Choroid plexus epithelial cell (primary cell): ENCODE results near the gene FAM156B.
"Not testable (repeated sequence)": the region's sequence is repeated elsewhere in the genome, so short reads cannot be mapped to it uniquely, and the experiment has no call there.

Experiments
- DNase-seq: peaks from one replicate; pipeline ENCODE4 v3.0.0-alpha.2; 2010; ENCODE audit warnings: low read depth
- H3K4me3 ChIP-seq: 2 replicates; pipeline ENCODE4 v1.5.1; 2011; ENCODE audit warnings: low read depth, mild to moderate bottlenecking, control low read depth, low read length, moderate library complexity
- TF ChIP-seq, protein P1 (sequence below): conservative IDR thresholded peaks from 2 replicates; pipeline ENCODE4 v1.5.1; 2011; ENCODE audit warnings: low read depth, mild to moderate bottlenecking, control low read depth, inconsistent platforms, low read length, moderate library complexity

Gene FAM156B

DNA sequence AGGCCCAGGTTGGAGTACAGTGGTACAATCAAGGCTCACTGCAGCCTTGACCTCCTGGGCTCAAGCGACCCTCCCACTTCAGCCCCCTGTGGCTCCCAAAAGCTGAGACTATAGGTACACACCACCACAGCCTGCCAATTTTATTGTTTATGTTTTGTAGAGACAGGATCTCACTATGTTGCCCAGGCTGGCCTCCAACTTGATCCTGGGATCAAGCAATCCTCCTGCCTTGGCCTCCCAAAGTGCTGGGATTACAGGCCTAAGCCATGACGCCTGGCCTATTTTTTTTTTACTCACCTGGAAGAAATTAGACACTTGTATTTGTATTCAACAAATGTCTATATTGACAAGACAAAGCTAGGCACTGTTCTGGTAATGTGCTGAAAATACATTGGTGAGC is 36.1 kb downstream of the FAM156B start:
- no peak for DNase-seq
- TF ChIP-seq, protein P1, sequence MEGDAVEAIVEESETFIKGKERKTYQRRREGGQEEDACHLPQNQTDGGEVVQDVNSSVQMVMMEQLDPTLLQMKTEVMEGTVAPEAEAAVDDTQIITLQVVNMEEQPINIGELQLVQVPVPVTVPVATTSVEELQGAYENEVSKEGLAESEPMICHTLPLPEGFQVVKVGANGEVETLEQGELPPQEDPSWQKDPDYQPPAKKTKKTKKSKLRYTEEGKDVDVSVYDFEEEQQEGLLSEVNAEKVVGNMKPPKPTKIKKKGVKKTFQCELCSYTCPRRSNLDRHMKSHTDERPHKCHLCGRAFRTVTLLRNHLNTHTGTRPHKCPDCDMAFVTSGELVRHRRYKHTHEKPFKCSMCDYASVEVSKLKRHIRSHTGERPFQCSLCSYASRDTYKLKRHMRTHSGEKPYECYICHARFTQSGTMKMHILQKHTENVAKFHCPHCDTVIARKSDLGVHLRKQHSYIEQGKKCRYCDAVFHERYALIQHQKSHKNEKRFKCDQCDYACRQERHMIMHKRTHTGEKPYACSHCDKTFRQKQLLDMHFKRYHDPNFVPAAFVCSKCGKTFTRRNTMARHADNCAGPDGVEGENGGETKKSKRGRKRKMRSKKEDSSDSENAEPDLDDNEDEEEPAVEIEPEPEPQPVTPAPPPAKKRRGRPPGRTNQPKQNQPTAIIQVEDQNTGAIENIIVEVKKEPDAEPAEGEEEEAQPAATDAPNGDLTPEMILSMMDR: no peak
- no peak overlapping the region for H3K4me3 ChIP-seq

DNA sequence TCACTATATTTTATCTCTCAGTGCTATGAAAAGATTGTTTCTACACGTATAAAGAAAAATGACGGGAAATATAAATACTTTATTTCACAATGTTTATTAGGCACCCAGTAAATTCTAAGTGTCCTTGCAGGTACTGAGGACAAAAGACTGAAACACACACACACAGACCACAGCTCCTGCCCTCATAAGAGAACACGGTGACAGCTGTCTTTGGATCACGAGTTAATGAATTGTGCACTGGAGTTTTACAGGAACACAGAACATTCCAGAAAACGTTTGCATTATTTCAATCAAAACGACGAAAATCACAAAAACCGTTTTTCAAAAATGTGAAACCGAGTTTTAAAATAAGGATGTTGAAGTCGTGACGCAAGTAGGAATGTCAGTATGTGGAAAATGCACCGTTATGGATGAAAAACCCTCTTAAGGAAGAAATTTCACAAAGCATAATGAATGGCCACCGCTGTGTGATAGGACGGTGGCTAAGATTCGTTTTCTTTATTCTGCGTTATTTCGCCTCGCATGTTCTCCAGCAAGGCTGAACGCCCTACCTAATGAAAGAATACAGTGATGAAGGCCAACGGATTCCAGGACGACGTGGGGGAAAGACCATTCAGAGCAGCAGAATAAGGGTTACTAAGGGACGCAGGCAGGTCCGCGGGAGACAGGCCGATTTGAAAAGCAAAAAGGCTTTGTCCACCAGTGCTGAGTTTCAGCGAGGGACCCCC is 37.0 kb downstream of the FAM156B start:
- TF ChIP-seq, protein P1: no peak
- no peak for DNase-seq
- peak overlapping the region; percentile 73 for H3K4me3 ChIP-seq

DNA sequence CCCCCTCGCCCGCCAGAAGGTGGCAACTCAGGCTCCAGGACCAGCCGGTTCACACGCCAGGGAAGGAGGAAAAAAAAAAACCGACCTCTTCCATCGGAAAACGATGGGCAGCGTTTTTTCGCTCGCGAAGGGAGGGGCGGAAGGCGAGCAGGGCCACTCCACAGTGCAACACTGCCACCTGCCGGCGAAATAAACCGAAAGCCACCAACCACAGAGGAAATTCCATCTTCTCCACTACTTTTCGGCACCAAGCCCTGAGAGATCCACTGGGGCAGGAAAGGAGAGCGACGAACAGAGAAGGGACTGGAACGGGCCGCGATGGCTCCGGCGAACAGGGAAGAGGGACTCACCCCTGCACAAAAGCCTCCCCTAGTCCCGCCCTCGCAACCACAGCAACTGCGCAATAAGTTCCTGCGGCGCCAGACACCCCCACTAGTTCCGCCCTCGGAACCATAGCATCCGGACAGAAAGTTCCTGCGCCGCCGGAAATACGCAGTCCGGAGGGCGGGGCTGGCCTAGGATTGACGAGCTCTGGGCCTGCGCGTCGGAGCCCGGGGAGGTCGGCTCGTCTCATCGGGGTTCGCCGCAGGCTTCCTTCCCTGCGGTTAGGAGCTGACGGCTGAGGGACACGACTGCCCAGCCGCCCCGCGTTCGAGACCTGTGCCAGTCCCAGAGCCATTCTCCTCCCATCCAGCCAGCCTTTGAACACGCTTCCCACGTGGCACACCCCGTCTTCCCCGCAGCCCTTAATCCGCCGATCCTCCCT is 37.8 kb downstream of the FAM156B start:
- DNase-seq: peak; percentile 96
- TF ChIP-seq, protein P1: peak; percentile 81
- H3K4me3 ChIP-seq: peak overlapping the region; percentile 73

DNA sequence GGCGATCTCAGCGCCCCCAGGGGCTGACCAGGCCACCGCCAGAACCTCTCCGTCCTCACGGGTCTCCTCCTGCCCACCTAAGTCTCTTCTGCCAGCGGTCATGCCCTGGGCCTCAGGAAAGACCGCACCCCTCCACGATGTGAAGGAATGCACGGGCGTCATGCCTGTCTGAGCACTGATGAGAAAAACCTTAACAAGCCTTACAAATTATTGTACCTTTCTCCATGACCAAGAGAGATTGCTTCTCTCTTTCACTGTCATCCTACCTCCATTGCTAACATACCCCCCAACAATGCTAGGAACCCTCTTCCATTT is 38.3 kb downstream of the FAM156B start:
- DNase-seq: not testable (repeated sequence)
- H3K4me3 ChIP-seq: peak overlapping the region; percentile 73

DNA sequence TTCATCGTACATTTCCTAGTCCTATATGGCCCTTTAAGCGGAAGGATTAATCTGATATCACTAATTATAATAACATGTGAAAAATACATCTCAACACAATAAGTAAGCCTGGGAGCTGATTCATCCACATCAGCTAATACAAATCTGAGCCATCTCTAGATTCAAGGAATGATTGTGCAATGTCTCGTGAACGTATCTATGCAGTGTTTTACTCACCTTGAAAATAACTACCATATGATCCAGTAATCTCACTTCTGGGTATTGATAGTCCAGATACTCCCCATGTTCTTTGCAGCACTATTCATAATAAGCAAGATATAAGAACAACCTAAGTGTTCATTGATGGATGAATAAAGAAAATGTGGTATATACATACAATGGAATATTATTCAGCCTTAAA is 43.6 kb downstream of the FAM156B start:
- H3K4me3 ChIP-seq, DNase-seq: not testable (repeated sequence)

DNA sequence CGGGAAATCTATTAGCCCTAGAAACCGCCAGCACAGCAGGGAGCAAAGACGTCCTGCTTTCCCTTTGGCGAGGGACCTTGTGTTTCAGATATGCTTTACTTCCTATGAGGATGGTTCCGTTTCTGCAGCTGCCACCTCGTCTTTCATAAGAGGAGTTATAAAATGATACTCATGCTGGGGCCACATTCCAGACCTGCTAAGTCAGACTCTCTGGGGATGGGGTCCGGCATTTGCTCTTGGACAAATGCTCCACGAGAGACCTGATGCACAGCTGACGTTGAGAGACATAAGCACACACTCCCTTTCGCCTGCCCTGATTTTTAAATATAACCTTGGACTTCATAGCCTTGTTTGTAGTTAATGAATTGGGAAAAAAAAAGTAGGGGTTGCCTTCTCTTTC is 44.6 kb downstream of the FAM156B start:
- H3K4me3 ChIP-seq, DNase-seq: not testable (repeated sequence)

DNA sequence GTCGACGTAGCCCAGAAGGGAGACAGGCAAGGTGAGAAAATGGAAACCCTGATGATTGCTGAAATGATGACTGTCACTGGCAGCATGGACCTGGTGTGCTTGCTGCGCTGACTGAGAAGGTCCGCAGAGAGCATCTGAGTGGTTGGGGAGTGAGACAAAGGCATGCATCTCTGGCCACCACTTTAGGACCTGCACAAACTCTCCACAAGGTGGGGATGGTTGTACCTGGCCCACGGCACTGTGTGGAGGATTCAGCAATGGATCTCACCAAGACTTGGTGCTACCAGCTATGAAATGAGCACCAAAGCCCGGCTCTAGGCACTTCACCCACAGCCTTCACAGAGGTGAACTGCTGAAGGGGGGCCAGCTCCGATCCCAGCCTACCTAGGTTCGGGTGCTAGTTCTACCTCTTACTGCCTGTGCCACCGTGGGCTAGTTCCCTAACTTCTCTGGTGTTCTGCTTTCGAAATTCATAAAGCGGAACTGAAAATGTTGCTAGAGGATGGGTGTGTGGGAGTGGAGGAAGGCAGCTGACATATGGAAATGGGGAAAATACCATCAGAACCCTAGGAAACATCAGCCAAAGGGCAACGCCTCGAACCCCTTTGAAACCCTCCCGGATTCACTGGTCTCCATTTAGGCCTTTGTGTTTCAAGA is 48.8 kb downstream of the FAM156B start:
- not testable (repeated sequence) for H3K4me3 ChIP-seq, DNase-seq

DNA sequence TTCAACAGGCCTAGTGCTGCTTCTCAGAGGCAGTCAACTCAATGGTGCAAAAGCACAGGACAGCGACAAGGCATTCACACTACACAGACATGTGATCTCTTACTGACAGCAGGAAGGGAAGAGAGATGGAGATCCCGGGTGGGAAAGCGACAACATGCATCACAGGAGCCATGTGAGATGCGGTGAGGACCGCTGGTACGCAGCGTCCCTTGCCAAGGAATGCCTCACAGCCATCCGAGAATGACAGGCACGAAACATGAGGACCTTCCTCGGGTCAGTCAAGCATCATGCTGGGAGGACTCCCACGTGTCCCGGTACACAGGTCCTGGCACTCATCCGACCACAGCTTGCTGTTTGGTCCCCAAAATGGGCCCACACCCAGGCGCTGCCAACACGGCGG is 50.4 kb downstream of the FAM156B start:
- H3K4me3 ChIP-seq: not testable (repeated sequence)

DNA sequence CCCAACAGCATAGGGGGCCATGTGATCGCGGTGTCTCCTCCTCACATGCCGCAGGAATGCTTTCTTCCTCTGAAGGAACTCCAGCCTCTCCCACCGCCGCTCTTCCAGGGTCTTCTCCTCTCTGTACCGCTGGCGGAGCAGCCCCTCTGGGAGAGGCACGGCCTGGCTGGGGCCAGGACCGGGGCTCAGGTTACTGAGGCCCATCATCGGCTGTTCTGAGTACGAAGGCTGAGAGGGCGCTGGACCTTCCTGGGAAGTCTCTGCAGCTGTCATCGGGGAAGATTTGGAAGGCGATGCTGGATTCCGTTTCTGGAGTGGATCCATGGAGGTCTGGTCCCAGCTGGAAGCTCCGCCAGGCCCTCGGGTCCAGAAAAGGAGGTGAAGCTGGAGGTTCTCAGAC is 51.1 kb downstream of the FAM156B start:
- DNase-seq: not testable (repeated sequence)

More for the DNA sequence above, 50.4 kb downstream of the FAM156B start:
- not testable (repeated sequence) for DNase-seq

DNA sequence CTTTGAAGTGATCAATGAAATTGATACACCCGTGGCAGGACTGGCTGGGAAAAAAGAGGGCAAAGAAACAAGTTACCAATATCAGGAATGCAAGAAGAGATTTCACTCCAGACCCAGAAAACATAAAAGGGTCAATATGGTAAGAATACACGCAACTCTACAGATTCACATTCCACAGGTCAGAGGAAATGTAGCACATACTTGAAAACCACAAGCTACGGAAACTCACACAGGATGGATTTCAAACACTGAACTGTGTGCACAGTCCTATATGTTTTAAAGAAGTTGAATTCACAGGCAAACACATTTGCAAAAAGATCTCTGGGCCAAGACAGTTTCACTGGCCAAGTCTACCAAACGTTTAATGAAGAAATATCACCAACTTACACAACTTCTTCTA is 52.2 kb downstream of the FAM156B start:
- H3K4me3 ChIP-seq, DNase-seq: not testable (repeated sequence)

More for the DNA sequence above, 51.1 kb downstream of the FAM156B start:
- H3K4me3 ChIP-seq: not testable (repeated sequence)

DNA sequence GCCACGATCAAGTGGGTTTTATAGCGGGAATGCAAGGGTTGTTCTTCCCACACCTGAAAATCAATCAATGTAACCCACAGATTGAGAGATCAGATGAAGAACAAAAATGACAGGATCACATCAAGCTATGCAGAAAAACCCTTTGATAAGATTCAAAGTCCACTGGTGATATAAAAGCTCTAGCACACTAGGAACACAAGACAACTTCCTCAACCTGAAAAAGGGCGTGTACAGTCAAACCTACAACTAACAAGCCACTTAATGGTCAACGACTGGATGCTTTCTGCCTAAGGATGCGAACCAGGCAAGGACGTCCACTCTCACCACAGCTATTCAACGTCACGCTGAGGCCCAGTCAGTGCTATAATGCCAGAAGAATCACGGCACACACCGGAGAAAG is 52.8 kb downstream of the FAM156B start:
- not testable (repeated sequence) for H3K4me3 ChIP-seq, DNase-seq
